GM12892 (cell line): ENCODE results near the gene MYO16.

ENCODE experiments used
- DNase-seq: peaks from one replicate; pipeline ENCODE4 v3.0.0; 2011; ENCODE audit not compliant: insufficient read length
- FAIRE-seq: peaks from 2 replicates; lab custom pipeline; 2011; peaks lifted over from hg19 to GRCh38; lab: Jason Lieb, UNC
- POLR2A ChIP-seq: IDR thresholded peaks from 2 replicates; pipeline ENCODE4 v1.6.1; 2011; ENCODE audit warnings: low read depth, low read length, control low read depth
- POLR2AphosphoS5 ChIP-seq: IDR thresholded peaks from 2 replicates; pipeline ENCODE4 v1.6.1; 2011; ENCODE audit warnings: low read depth, low read length, control low read depth
- TAF1 ChIP-seq: IDR thresholded peaks from 2 replicates; pipeline ENCODE4 v1.6.1; 2011; ENCODE audit warnings: low read depth, mild to moderate bottlenecking, control low read depth, low read length, borderline replicate concordance

The MYO16 gene

DNA sequence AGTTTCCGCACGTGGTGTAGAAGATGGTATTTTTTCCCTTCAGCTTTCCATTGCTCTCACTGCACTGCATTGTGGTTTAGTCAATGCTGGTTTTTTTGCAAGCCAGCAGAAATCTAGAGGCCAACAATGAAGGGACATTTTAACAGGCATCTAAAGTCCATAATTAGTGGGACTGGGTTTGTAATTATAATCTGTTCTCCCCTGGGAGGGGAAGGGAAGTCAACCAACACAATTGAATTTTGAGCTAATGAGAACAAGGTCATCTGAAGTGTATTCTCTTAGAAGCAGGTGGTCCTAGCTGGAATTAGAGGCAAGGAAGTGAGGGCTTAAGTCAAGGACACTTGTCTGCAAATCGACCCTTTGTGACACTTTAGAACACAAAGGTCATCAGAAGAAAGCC, 156.4 kb downstream of the MYO16 start:
- no peak for FAIRE-seq
- no peak for DNase-seq
- TF ChIP-seq POLR2AphosphoS5 (no peak), POLR2A (no peak), TAF1 (no peak)

DNA sequence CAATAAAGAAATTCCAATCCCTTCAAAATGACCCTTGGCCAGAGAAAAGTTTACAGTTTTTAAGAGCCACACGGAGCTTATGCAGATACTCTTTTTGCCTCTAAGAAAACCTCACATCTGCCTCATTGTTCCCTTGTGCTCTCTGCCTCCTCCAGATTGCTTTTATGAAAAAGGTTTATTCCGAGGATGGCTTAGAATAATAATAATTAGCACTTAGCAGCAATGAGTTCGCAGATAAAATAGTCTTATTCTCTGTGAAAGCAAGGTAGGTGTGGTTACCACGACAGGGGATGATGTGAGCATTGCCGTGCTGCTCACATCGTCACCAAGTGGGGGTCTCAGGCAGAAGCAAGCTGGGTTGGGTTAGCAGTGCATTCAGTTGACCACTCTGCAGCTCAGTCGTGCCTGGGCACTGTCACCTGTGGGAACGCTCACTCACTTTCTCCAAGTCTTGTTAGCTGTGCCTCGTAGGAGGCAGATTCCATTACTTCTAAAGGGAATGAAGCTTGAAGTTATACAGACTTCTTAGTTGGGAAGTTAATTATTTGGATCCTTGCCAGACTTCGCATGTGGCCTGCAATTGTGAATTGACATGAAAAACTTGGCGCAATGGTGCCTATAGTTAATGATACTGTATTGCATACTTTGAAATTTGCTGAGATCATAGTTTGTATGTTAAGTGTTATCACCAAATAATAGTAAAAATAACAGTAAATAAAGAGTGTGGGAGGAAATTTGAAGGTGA, 157.2 kb downstream of the MYO16 start:
- no peak for TF ChIP-seq POLR2A
- no peak for TF ChIP-seq TAF1
- no peak for TF ChIP-seq POLR2AphosphoS5
- DNase-seq (no peak), FAIRE-seq (no peak)

DNA sequence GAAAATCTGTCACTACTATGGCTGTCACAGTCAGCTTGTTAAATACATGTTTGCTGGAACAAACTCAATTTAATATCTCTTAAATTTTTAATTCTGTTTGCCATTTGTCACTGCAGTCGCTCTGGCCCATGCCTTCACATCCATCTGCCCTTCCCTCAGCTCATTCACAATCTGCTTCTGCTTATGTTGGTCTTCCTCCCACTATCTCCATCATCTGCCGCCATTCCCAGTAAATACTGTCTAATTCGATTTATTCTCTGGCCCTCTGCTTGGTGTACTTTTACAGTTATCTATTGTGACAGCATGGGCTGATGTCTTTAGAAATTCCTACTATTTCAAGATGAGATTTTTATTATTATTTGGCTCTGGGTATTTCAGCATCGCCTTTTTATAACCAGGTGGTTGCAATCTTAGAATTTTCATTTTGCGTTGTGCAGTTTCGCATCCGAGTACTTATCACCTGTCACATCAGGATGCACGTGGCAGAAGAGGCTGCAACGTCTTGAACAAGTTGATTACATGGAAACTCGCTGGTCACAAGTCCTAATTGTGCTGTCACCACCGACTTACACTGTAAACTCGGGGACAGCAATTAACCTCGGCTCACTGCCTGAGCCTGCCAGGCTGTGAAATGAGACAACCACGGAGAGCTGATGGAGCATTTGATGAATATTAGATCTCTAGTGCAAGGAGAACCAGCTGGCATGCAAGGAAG, 158.4 kb downstream of the MYO16 start:
- TF ChIP-seq TAF1, result no peak
- no peak for TF ChIP-seq POLR2A
- TF ChIP-seq POLR2AphosphoS5, result no peak
- DNase-seq (no peak), FAIRE-seq (no peak)

DNA sequence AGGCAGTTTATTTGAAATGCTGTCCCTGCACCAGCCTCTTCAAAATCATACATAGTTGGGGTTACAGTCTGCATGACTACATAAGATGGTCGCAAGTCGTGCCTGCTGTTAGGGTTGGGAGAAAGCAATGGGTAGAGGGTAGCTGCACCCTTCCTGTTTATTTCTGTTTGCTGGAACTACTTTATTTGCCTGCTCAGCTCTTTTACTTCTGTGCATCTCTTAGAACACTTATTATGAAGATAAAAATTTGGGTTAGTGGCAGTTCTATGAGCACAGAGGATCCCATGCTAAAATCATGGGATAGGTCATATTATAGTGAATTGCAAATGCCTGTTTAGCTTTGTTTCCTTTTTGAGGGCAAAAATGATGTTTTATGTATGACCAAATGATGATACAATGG, 160.1 kb downstream of the MYO16 start:
- TF ChIP-seq TAF1, result no peak
- TF ChIP-seq POLR2AphosphoS5, result no peak
- DNase-seq (no peak), FAIRE-seq (no peak)

DNA sequence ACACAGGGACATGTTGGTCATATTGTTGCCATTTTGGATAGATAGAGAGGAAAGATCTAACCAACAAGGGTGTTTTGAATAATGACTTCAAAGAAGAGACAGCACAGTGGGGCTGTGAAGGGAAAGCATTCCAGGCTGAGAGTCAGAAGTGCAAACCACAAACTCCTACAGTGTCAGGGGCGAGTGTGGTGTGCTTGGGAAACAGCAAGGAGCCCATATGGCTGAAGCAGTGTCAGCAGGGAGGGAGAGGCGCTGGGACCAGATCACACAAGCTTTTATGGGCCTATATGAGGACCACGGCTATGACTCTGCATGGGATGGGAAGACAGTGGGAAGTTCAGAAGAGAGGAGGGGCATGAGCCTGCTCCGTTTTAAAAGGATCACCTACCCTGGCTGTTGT, 166.4 kb downstream of the MYO16 start:
- TF ChIP-seq TAF1 (no peak), POLR2AphosphoS5 (no peak), POLR2A (no peak)
- DNase-seq, result no peak
- FAIRE-seq, result no peak

DNA sequence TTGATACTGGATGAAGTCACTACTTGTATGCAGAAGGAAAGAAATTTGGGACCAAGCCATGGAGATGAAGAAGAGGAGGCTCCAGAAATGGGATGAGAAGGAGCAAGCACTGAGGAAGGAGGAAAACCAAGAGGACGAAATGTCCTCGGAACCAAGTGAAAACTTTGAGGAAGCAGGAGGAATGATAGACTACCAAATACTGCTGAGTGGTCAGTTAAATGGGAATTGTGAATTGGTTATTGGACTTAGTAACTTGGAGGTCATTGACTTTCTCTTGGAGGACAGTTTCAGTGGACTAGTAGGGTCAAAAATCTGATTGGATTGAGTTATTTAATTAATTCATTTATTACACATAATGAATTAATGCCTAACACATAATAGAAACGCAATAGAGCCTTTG, 167.9 kb downstream of the MYO16 start:
- TF ChIP-seq POLR2AphosphoS5 (no peak), TAF1 (no peak), POLR2A (no peak)
- DNase-seq (no peak), FAIRE-seq (no peak)

DNA sequence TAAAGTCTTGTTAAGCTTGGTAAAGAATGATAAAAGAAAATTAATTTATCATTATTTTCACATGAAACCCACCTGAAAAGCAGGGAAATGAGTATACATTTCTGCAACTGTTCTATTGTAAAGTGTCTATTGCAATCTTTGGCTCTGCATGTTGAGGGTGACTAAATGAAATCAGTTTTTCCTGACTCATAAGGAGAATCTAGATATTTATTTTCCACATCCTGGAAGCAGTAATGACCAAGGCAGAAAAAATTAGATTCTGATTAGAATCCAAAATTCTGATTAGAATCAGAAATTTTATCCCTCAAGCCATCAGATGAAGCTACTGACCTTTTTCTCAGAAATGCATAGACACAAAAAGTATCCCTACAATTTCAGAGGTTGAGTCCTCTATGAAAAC, 178.4 kb downstream of the MYO16 start:
- DNase-seq, result no peak
- TF ChIP-seq POLR2AphosphoS5 (no peak), TAF1 (no peak), POLR2A (no peak)
- FAIRE-seq, result no peak

DNA sequence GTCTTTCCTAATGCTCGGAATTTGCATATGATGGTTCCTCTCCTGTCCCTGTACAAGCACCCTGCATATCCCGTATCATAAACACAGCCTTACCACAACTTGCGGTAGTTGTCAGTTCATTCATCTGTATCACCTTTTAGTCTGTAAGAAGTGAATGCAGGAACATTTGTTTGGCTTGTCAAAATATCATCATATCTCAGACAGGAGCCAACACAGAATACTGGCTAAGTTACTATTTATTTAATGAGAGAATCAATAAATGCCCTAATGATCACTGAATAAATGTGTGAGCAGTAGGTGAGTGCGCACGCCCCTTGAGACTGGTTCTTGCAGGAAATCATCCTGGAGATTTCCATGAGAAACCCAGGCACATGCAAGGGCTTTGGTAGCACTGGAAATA, 182.8 kb downstream of the MYO16 start:
- FAIRE-seq (no peak), DNase-seq (no peak)

DNA sequence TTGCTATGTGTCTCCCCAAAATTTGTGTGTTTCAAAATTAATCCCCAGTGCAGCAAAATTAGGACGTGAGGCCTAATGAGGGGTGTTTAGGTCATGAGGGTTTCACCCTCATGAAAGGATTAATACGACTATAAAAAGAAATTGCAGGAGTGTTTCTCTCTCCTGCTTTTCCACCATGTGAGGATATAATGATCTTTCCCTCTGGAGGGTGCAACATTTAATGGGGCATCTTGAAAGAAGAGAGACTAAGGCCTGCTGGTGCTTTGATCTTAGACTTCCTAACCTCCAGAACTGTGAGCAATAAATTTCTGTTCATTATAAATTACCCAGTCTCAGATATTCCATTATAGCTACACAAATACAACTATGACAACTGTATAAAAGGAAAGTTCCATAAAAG, 183.2 kb downstream of the MYO16 start:
- FAIRE-seq (no peak), DNase-seq (no peak)
- TF ChIP-seq POLR2AphosphoS5 (no peak), POLR2A (no peak), TAF1 (no peak)

More for the DNA sequence above, 182.8 kb downstream of the MYO16 start:
- TF ChIP-seq POLR2AphosphoS5, result no peak

DNA sequence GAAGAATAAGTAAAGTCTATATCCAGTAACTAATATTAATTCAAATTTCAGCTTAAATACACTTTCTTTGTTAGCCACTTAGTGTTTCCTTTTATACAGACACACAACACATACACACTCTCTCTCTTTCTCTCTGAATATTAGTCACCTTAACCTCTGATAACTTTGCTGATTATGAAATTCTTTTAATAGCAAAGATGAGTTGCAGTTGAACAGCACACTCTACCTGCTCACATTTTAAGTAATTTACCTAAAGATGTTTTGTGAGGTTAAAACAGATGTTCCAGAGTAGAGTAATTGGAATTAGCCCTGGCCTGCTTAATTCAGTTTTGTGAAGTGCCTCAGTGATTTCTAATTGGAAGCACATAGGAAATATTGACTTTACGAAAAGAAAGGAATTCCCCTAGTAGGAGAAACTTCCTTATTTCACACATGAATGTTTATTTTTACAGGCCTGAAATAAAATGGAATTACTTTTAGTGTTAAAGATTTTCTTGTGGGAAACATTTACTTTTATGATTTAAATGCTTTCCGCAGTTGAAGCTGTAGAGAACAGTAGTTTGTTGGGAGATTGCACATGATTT, 184.3 kb downstream of the MYO16 start:
- no peak for TF ChIP-seq TAF1
- no peak for TF ChIP-seq POLR2A
- no peak for TF ChIP-seq POLR2AphosphoS5
- DNase-seq (no peak), FAIRE-seq (no peak)

DNA sequence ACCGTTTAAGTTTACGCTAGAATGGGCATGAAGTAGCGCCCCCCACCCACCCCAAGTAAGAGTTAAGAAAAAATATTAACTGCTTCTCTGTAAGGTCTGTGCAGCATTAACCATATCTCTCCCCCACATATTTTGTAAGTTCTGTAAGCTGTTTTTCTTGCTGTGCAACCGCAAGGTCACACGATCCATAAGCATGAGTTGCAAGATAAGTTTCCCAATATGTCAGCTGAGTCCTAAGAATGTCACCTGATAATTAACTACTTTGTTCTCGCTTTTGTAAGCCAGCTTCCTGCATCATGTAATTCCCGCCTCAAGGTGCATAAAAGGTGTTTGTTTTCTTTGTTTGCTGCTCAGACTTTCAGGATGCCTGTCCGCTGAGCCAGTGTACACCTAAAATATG, 187.0 kb downstream of the MYO16 start:
- FAIRE-seq (no peak), DNase-seq (no peak)
- TF ChIP-seq TAF1 (no peak), POLR2A (no peak), POLR2AphosphoS5 (no peak)

DNA sequence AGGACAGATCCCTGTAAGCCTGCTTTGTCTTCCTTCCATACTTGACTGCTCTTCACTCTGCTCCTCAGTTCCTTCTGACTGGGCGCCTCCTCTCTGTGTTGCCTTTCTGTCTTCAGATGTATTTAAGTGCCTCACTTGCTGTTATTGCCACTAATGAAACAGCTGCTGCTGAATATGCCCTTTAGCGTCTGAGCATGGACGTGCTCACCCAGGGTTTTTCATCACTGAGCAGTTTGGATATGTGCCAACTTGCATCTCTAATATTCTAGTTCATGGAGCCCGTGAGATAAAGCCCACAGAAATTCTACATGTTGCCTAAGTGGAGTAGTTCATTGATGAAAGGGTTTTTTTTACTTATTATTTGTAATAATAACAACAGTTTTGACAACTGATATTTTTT, 198.2 kb downstream of the MYO16 start:
- TF ChIP-seq TAF1, result no peak
- FAIRE-seq, result no peak
- DNase-seq, result no peak
